ENCODE measurements around the gene EFHC2. TPM values are rescaled to one million over a fixed set of nuclear protein-coding genes. Genes with fewer than 3 reads are reported as not detected.

Gene EFHC2
- total and polyA plus RNA-seq, 4 donors: 0.08 to 0.56 TPM; not detected in 2

DNA sequence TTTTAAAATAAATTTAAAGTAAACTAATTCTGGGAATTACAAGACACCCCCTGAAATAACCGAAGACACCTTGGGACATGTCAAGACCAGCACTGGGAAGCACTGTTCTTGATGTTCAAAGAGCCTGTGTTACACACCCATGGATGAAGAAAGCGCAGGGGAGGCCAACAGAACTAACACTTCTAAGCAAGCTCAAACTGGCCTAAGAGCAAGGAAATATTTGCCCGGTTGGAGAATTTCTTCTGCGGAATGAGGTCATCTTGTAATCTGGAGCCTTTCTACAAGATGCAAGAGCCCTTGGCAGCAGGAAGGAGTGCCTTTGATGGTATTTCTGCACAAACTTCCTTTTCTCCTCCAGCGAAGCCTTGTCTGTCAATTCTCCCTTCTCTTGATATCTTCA, 9.3 kb upstream of the EFHC2 start:
- DNase-seq (ENCODE audit: low spot score): no peak

More for the DNA sequence above, 9.3 kb upstream of the EFHC2 start:
- H3K4me3 ChIP-seq (ENCODE audit: low read depth in 1 of 3, low read length in 3 of 3): no peak overlapping the region
- H3K27ac ChIP-seq (ENCODE audit: low read depth in 1 of 2, low read length in 2 of 2): no peak overlapping the region
- H3K9ac ChIP-seq (ENCODE audit: low read depth in 1 of 2, low read length in 2 of 2): no peak overlapping the region
- no peaks in the 10 kb centered on the region for H3K36me3 ChIP-seq (ENCODE audit: control insufficient read depth in 4 of 4, insufficient read depth in 3 of 4, low read depth in 1 of 4, low read length in 3 of 4)
- no peaks in the 10 kb centered on the region for H3K9me3 ChIP-seq (ENCODE audit: control insufficient read depth in 4 of 4, low read length in 3 of 4)
- H3K4me1 ChIP-seq (ENCODE audit: control insufficient read depth in 4 of 4, insufficient read depth in 4 of 4, low read length in 3 of 4): peaks cover 0 to 5% (median 0%) of the 10 kb centered on the region in 4 donors
- H3K27me3 ChIP-seq (ENCODE audit: control insufficient read depth in 4 of 4, insufficient read depth in 4 of 4, low read length in 3 of 4): no peaks in the 10 kb centered on the region
- WGBS: 73% methylated on average over 5 of the region's 5 CpGs
- TF ChIP-seq GABPA (IDR thresholded peaks at IDR 0.05 in 1 of 2, conservative IDR thresholded peaks at IDR 0.05 in 1 of 2) (no peak), JUND (IDR thresholded peaks at IDR 0.05) (no peak), EGR1 (IDR thresholded peaks at IDR 0.05; ENCODE audit: low read depth in 2 of 2) (no peak), FOXA1 (IDR thresholded peaks at IDR 0.05) (no peak), YY1 (IDR thresholded peaks at IDR 0.05) (no peak), HNF4G (IDR thresholded peaks at IDR 0.05) (no peak), FOXA2 (IDR thresholded peaks at IDR 0.05) (no peak), RAD21 (IDR thresholded peaks at IDR 0.05) (no peak), HNF4A (conservative IDR thresholded peaks at IDR 0.05) (no peak), TAF1 (conservative IDR thresholded peaks at IDR 0.05) (no peak), SP1 (IDR thresholded peaks at IDR 0.05) (no peak), RXRA (IDR thresholded peaks at IDR 0.05) (no peak), NR2F2 (IDR thresholded peaks at IDR 0.05) (no peak)
- TF ChIP-seq, protein P1, sequence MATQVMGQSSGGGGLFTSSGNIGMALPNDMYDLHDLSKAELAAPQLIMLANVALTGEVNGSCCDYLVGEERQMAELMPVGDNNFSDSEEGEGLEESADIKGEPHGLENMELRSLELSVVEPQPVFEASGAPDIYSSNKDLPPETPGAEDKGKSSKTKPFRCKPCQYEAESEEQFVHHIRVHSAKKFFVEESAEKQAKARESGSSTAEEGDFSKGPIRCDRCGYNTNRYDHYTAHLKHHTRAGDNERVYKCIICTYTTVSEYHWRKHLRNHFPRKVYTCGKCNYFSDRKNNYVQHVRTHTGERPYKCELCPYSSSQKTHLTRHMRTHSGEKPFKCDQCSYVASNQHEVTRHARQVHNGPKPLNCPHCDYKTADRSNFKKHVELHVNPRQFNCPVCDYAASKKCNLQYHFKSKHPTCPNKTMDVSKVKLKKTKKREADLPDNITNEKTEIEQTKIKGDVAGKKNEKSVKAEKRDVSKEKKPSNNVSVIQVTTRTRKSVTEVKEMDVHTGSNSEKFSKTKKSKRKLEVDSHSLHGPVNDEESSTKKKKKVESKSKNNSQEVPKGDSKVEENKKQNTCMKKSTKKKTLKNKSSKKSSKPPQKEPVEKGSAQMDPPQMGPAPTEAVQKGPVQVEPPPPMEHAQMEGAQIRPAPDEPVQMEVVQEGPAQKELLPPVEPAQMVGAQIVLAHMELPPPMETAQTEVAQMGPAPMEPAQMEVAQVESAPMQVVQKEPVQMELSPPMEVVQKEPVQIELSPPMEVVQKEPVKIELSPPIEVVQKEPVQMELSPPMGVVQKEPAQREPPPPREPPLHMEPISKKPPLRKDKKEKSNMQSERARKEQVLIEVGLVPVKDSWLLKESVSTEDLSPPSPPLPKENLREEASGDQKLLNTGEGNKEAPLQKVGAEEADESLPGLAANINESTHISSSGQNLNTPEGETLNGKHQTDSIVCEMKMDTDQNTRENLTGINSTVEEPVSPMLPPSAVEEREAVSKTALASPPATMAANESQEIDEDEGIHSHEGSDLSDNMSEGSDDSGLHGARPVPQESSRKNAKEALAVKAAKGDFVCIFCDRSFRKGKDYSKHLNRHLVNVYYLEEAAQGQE (IDR thresholded peaks at IDR 0.05): no peak
- TF ChIP-seq, protein P2, sequence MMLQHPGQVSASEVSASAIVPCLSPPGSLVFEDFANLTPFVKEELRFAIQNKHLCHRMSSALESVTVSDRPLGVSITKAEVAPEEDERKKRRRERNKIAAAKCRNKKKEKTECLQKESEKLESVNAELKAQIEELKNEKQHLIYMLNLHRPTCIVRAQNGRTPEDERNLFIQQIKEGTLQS (IDR thresholded peaks at IDR 0.05): no peak
- TF ChIP-seq, protein P3, sequence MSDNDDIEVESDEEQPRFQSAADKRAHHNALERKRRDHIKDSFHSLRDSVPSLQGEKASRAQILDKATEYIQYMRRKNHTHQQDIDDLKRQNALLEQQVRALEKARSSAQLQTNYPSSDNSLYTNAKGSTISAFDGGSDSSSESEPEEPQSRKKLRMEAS (IDR thresholded peaks at IDR 0.05): no peak
- TF ChIP-seq, protein P4, sequence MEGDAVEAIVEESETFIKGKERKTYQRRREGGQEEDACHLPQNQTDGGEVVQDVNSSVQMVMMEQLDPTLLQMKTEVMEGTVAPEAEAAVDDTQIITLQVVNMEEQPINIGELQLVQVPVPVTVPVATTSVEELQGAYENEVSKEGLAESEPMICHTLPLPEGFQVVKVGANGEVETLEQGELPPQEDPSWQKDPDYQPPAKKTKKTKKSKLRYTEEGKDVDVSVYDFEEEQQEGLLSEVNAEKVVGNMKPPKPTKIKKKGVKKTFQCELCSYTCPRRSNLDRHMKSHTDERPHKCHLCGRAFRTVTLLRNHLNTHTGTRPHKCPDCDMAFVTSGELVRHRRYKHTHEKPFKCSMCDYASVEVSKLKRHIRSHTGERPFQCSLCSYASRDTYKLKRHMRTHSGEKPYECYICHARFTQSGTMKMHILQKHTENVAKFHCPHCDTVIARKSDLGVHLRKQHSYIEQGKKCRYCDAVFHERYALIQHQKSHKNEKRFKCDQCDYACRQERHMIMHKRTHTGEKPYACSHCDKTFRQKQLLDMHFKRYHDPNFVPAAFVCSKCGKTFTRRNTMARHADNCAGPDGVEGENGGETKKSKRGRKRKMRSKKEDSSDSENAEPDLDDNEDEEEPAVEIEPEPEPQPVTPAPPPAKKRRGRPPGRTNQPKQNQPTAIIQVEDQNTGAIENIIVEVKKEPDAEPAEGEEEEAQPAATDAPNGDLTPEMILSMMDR (IDR thresholded peaks at IDR 0.05; ENCODE audit: low read depth, low read length, missing input control): no peak
- TF ChIP-seq, protein P5, sequence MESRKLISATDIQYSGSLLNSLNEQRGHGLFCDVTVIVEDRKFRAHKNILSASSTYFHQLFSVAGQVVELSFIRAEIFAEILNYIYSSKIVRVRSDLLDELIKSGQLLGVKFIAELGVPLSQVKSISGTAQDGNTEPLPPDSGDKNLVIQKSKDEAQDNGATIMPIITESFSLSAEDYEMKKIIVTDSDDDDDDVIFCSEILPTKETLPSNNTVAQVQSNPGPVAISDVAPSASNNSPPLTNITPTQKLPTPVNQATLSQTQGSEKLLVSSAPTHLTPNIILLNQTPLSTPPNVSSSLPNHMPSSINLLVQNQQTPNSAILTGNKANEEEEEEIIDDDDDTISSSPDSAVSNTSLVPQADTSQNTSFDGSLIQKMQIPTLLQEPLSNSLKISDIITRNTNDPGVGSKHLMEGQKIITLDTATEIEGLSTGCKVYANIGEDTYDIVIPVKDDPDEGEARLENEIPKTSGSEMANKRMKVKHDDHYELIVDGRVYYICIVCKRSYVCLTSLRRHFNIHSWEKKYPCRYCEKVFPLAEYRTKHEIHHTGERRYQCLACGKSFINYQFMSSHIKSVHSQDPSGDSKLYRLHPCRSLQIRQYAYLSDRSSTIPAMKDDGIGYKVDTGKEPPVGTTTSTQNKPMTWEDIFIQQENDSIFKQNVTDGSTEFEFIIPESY (IDR thresholded peaks at IDR 0.05): no peak

All from liver (tissue), 9 donors.